Activated CD4-positive, alpha-beta T cell treated with anti-CD3 and anti-CD28 coated beads, Interleukin-2, amount 10 ng/mL, durations not matched to agents 24 days and 14 days (primary cell): Measurements from ENCODE around the gene PTOV1. TPM values are rescaled to one million over a fixed set of nuclear protein-coding genes. Genes with fewer than 3 reads are reported as not detected.

ENCODE experiments used
- total RNA-seq: library from RNA; stranded (reverse); gene quantifications from 2 replicates; pipeline ENCODE4 v1.2.3, GENCODE V29; 2022

PTOV1 gene
- total RNA-seq, 1 donor from 2014 or later: 121 TPM

Other genes with a start within 250 kb of the PTOV1 start
- gene RRAS, start 211.0 kb upstream of the PTOV1 start, total RNA-seq: 4.1 and 5.0 TPM in 2 replicates
- gene SCAF1, start 208.9 kb upstream of the PTOV1 start, total RNA-seq: 75.0 and 84.9 TPM in 2 replicates
- gene IRF3, start 185.3 kb upstream of the PTOV1 start, total RNA-seq: 146 and 151 TPM in 2 replicates
- 69.3 and 72.0 TPM in 2 replicates for gene BCL2L12, start 185.2 kb upstream of the PTOV1 start, total RNA-seq
- 510 and 512 TPM in 2 replicates for gene PRMT1, start 173.9 kb upstream of the PTOV1 start, total RNA-seq
- gene ADM5, start 161.6 kb upstream of the PTOV1 start, total RNA-seq: 8.4 and 8.6 TPM in 2 replicates
- gene CPT1C, start 160.0 kb upstream of the PTOV1 start, total RNA-seq: 3.4 and 3.6 TPM in 2 replicates
- gene TSKS, start 87.9 kb upstream of the PTOV1 start, total RNA-seq: 0.92 and 1.6 TPM in 2 replicates
- 61.8 and 68.0 TPM in 2 replicates for gene AP2A1, start 84.2 kb upstream of the PTOV1 start, total RNA-seq
- gene FUZ, start 37.9 kb upstream of the PTOV1 start, total RNA-seq: 16.2 and 16.4 TPM in 2 replicates
- 49.1 and 51.5 TPM in 2 replicates for gene MED25, start 32.9 kb upstream of the PTOV1 start, total RNA-seq
- gene PNKP, start 16.4 kb downstream of the PTOV1 start, total RNA-seq: 123 and 124 TPM in 2 replicates
- gene AKT1S1, start 26.2 kb downstream of the PTOV1 start, total RNA-seq: 31.5 and 33.5 TPM in 2 replicates
- gene TBC1D17, start 26.5 kb downstream of the PTOV1 start, total RNA-seq: 36.5 and 36.8 TPM in 2 replicates
- gene IL4I1, start 45.7 kb downstream of the PTOV1 start, total RNA-seq: 40.4 and 41.4 TPM in 2 replicates
- 44.3 and 45.5 TPM in 2 replicates for gene ATF5, start 78.0 kb downstream of the PTOV1 start, total RNA-seq
- 217 and 232 TPM in 2 replicates for gene NUP62, start 78.3 kb downstream of the PTOV1 start, total RNA-seq
- not detected in 2 replicates for gene SIGLEC11, start 110.0 kb downstream of the PTOV1 start, total RNA-seq
- 66.1 and 70.0 TPM in 2 replicates for gene VRK3, start 174.2 kb downstream of the PTOV1 start, total RNA-seq
- 13.1 and 14.2 TPM in 2 replicates for gene ZNF473, start 174.8 kb downstream of the PTOV1 start, total RNA-seq